Heart right ventricle (tissue), 16 donors: ENCODE measurements around the gene GMCL1. TPM values are rescaled to one million over a fixed set of nuclear protein-coding genes. Genes with fewer than 3 reads are reported as not detected.
"Not testable (repeated sequence)": the region's sequence is repeated elsewhere in the genome, so short reads cannot be mapped to it uniquely, and the experiment has no call there.

Experiments
- ATAC-seq, 8 donors: fragments of 200-7000 bp; cut with Tn5 transposase; one replicate each; pipeline ENCODE4 v1.9.1; 2020; ENCODE audit warnings: mild to moderate bottlenecking in 8 of 8, moderate library complexity in 8 of 8, moderate number of reproducible peaks in 1 of 8
- DNase-seq, 2 donors: peaks; one replicate each; pipeline ENCODE4 v3.0.0-alpha.2; 2020
- H3K27ac ChIP-seq, 10 donors: fragments of 200-600 bp; sonication (generic) in 2 of 10; one replicate each; pipeline versions ENCODE4 v1.5.0 to v1.8.0; 2020 to 2022; ENCODE audit warnings: mild to moderate bottlenecking in 3 of 10
- H3K27me3 ChIP-seq, 7 donors: fragments of 200-600 bp; one replicate each; pipeline ENCODE4 v1.8.0; 2021 to 2022; ENCODE audit warnings: mild to moderate bottlenecking in 2 of 7
- H3K36me3 ChIP-seq, 9 donors: fragments of 200-600 bp; sonication (generic) in 1 of 9; one replicate each; pipeline versions ENCODE4 v1.5.0 to v1.8.0; 2020 to 2022; ENCODE audit warnings: mild to moderate bottlenecking in 2 of 9
- H3K4me1 ChIP-seq, 9 donors: fragments of 200-600 bp; sonication (generic) in 1 of 9; one replicate each; pipeline versions ENCODE4 v1.5.0 to v1.8.0; 2020 to 2022; ENCODE audit warnings: mild to moderate bottlenecking in 4 of 9
- H3K4me3 ChIP-seq, 10 donors: fragments of 200-600 bp; sonication (generic) in 2 of 10; one replicate each; pipeline versions ENCODE4 v1.5.0 to v1.8.0; 2020 to 2022; ENCODE audit warnings: mild to moderate bottlenecking in 7 of 10, moderate library complexity in 2 of 10
- H3K9me3 ChIP-seq, 11 donors: fragments of 200-600 bp in 10 of 11; sonication (generic) in 2 of 11; one replicate each; pipeline versions ENCODE4 v1.5.0 to v1.8.0; 2013 to 2022; ENCODE audit warnings: mild to moderate bottlenecking in 2 of 11, control low read depth in 1 of 11, moderate library complexity in 1 of 11
- WGBS, 2 donors: extraction: QIAGEN DNeasy Blood & Tissue Kit; methylation state at CpG; one replicate each; pipeline ENCODE4 v1.1.7; 2013; ENCODE audit warnings: inconsistent platforms in 1 of 2; 5-methylcytosine and 5-hydroxymethylcytosine counted together
- intact Hi-C, 10 donors: fragments of 100-400 bp; cut with DNase I; formaldehyde crosslinking; loops; one replicate each; pipeline versions ENCODE4 v1.11.1 to v1.14.2; 2022
- polyA plus RNA-seq, 2 donors: library from polyadenylated mRNA; stranded (reverse); fragments of 200-250 nt; gene quantifications; one replicate each; pipeline ENCODE4 v1.2.3, GENCODE V29; 2013
- total RNA-seq, 10 donors: library from RNA; stranded (reverse); fragmentation: NEBNext Ultra II Directional in 3 of 10; extraction: Animal tissue kit (Norgen Biotek cat#: 25700) in 3 of 10; gene quantifications; one replicate each; pipeline versions ENCODE4 v1.2.1 to v1.2.4, GENCODE V29; 2021 to 2023
- TF ChIP-seq, protein P1 (sequence below), 9 donors: fragments of 200-600 bp; sonication (generic) in 2 of 9; IDR thresholded peaks; one replicate each; pipeline versions ENCODE4 v1.5.0 to v1.8.0; 2021 to 2022; ENCODE audit warnings: antibody characterized with exemption in 9 of 9, mild to moderate bottlenecking in 5 of 9, moderate library complexity in 1 of 9
- donor health status: Arrhythmogenic right ventricular cardiomyopathy.
- donor health status: ischemic (EF 13 %, LVEDD 7.1; RV severe dilation, severe dysfunction).
- donor health status: healthy with polysubstance abuse.
- donor health status: DM: no; HTN: yes; CAD: no.
- donor health status: DM: no; HTN: no; CAD: no.
- donor health status: ischemic (EF 25% LVEDD 6.9; RV normal size, moderate dysfunction).
- donor health status: ischemic (EF 25% LVEDD 5.7; RV mildly dilated, moderate dysfunction).
- donor health status: healthy.
- donor health status: DM: yes; HTN: yes; CAD: no.
- donor health status: Ischemic cardiomyopathy.
- donor health status: ischemic (EF 35%, LVEDD 5.7; RV mildly dilated, moderate dysfunction).
- donor health status: nonischemic (EF 11% LVEDD 7.7; RV severe dilation, severe dysfunction).
- donor health status: DM: yes; HTN: yes; CAD: no.
- donor health status: PGD.
- donor health status: ischemic (EF 29% LVEDD 5.4; RV normal size, mild dysfunction).
- donor health status: nonischemic (EF 23%, LVEDD 6.1; RV moderate dilation, normal function).

The GMCL1 gene
- total and polyA plus RNA-seq, 12 donors, result 2.9 to 8.0 (median 4.8) TPM

DNA sequence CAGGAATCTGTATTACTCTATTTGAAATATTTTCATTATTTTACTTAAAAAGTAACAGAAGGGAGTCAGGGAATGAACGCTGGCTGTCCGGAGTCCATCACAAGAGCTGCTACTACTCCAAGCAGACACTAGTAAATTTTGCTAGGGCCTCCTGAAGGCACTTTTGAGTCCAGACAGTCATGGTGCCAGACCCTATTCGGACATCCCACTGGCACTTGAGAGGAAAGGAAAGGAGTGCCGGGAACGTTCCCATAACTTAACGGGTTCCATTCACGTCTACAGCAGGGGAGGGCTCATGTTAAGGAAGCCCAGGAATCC is 563 bp upstream of the GMCL1 start:
- no peaks in the 10 kb centered on the region for H3K9me3 ChIP-seq
- H3K4me1 ChIP-seq, result peaks cover 6 to 43% (median 30%) of the 10 kb centered on the region in 9 donors
- H3K27ac ChIP-seq, result peak overlapping the region; percentile 83 to 97 (median 93)
- TF ChIP-seq, protein P1, sequence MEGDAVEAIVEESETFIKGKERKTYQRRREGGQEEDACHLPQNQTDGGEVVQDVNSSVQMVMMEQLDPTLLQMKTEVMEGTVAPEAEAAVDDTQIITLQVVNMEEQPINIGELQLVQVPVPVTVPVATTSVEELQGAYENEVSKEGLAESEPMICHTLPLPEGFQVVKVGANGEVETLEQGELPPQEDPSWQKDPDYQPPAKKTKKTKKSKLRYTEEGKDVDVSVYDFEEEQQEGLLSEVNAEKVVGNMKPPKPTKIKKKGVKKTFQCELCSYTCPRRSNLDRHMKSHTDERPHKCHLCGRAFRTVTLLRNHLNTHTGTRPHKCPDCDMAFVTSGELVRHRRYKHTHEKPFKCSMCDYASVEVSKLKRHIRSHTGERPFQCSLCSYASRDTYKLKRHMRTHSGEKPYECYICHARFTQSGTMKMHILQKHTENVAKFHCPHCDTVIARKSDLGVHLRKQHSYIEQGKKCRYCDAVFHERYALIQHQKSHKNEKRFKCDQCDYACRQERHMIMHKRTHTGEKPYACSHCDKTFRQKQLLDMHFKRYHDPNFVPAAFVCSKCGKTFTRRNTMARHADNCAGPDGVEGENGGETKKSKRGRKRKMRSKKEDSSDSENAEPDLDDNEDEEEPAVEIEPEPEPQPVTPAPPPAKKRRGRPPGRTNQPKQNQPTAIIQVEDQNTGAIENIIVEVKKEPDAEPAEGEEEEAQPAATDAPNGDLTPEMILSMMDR (IDR thresholded peaks at IDR 0.05), result no peak
- H3K27me3 ChIP-seq, result no peaks in the 10 kb centered on the region
- ATAC-seq (no peak), DNase-seq (no peak)
- peak overlapping the region; percentile 62 to 100 (median 96) for H3K4me3 ChIP-seq
- intact Hi-C loops, result loop anchor here in 2 of 10 donors (10.0 kb wide), 1 partner anchor 274 kb away; no protein-coding TSS in a partner anchor
- WGBS, 2 donors, result 7 to 9% methylated on average over 7 of the region's 7 CpGs
- H3K36me3 ChIP-seq, result peaks cover 0 to 17% (median 0%) of the 10 kb centered on the region in 9 donors

DNA sequence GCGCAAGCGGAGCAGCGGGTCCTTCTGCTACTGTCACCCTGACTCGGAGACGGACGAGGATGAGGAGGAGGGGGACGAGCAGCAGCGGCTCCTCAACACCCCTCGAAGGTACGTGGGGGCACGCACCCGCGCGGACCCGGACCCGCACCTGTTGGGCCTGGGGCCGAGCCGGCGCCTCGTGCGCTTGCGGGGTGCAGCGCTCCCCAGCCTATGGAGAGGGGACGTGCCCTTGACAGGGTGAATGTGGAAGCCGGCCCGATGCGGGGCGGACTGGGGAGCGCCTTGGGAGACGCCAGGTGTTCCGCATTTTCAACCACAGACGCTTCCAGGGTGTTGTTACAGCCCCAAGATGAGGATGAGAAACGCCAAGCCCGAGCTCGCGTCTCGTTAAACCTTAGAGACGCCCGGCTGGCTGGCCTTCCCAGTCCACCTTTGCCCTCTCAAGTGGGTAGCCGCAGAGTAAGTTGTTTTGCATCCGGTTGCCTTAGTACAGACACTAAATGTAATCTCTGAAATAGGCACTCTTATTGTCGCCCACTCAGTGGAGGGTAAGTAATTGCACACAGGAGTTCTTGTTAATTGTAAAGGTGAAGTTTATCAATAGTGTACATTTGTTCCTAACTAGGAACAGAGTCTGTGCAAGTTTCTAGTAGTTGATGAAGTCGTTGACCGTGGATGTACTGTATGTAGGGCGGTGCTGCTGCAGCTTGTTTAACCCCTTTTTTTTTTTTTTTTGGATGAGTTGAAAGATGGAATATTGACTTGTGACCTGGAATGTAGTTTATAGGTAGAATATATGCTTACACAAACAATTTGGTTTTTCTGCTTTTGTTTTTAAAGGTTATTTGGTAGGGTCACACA is 815 bp downstream of the GMCL1 start:
- H3K4me3 ChIP-seq, result peak overlapping the region; percentile 62 to 100 (median 96)
- peaks cover 6 to 43% (median 30%) of the 10 kb centered on the region in 9 donors for H3K4me1 ChIP-seq
- intact Hi-C loops, result no loop called here
- ATAC-seq, result peak; percentile 4 to 66 (median 14)
- H3K27ac ChIP-seq, result peak overlapping the region in 8 of 10 donors; percentile 83 to 97 (median 94)
- 2% methylated on average over 45 of the region's 45 CpGs for WGBS, 2 donors
- DNase-seq, result peak in 1 of 2 donors; percentile 8
- H3K36me3 ChIP-seq, result peaks cover 0 to 9% (median 0%) of the 10 kb centered on the region in 9 donors
- TF ChIP-seq, protein P1 (IDR thresholded peaks at IDR 0.05), result no peak
- H3K27me3 ChIP-seq, result no peaks in the 10 kb centered on the region
- no peaks in the 10 kb centered on the region for H3K9me3 ChIP-seq

DNA sequence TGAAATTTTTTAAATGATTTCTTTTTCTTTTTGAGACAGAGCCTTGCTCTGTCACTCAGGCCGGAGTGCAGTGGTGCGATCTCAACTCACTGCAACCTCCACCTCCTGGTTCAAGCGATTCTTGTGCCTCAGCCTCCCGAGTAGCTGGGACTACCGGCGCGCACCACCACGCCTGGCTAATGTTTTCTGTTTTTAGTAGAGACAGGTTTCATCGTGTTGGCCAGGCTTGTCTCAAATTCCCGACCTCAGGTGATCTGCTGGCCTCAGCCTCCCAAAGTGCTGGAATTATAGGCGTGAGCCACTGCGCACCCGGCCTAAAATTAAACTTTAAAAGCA is 1.4 kb downstream of the GMCL1 start:
- intact Hi-C loops, H3K9me3 ChIP-seq, H3K27me3 ChIP-seq, ATAC-seq, DNase-seq, H3K36me3 ChIP-seq: not testable (repeated sequence)
- peak overlapping the region in 8 of 10 donors; percentile 62 to 100 (median 97) for H3K4me3 ChIP-seq
- peaks cover 6 to 46% (median 30%) of the 10 kb centered on the region in 9 donors for H3K4me1 ChIP-seq
- WGBS, 2 donors, result 87 to 88% methylated on average over 13 of the region's 13 CpGs
- H3K27ac ChIP-seq, result peak overlapping the region in 1 of 10 donors; percentile 97

DNA sequence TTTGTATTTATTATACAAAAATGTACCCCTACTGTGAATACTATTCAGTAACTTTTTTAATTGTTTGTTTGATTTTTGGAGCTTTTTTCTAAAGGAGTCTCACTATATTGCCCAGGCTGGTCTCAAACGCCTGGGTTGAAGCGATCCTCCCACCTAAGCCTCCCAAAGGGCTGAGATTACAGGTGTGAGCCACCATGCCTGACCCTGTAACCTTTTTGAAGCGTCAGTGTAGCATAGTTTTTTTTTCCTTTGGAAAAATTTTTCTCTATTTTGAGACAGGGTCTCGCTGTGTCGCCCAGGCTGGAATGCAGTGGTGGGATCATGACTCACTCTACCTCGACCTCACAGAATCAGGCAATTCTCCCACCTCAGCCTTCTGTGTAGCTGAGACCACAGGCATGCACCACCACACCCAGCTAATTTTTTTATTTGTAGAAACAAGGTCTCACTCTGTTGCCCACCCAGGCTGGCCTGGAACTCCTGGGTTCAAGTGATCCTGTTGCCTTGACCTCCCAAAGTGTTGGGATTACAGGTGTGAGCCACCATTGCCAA is 2.0 kb downstream of the GMCL1 start:
- ATAC-seq (no peak), DNase-seq (no peak)
- H3K36me3 ChIP-seq, result no peaks in the 10 kb centered on the region
- H3K9me3 ChIP-seq, result no peaks in the 10 kb centered on the region
- peaks cover 6 to 49% (median 30%) of the 10 kb centered on the region in 9 donors for H3K4me1 ChIP-seq
- H3K27ac ChIP-seq, result no peak overlapping the region
- intact Hi-C loops, result no loop called here
- no peaks in the 10 kb centered on the region for H3K27me3 ChIP-seq
- TF ChIP-seq, protein P1 (IDR thresholded peaks at IDR 0.05), result no peak
- peak overlapping the region in 3 of 10 donors; percentile 96 to 100 (median 100) for H3K4me3 ChIP-seq
- WGBS, 2 donors, result 95 to 96% methylated on average over 6 of the region's 6 CpGs
